ENCODE data around the gene ARID3A.

The ARID3A gene

GRCh38 chr19:1015782-1016646 is 90.2 kb downstream of the ARID3A start:
- H3K27ac ChIP-seq: no peak overlapping the region
- TF ChIP-seq CTCF (conservative IDR thresholded peaks at IDR 0.05): no peak
- TF ChIP-seq ZFX (IDR thresholded peaks at IDR 0.05): no peak

- TF ChIP-seq ZFX (IDR thresholded peaks at IDR 0.05) (no peak), CTCF (conservative IDR thresholded peaks at IDR 0.05) (no peak)
- H3K27ac ChIP-seq: peak overlapping the region; percentile 93
These were observed 90.8 kb downstream of the ARID3A start for GRCh38 chr19:1016647-1017114.

GRCh38 chr19:1017115-1017905 is 91.5 kb downstream of the ARID3A start:
- H3K27ac ChIP-seq: peak overlapping the region; percentile 93
- no peak for TF ChIP-seq ZFX (IDR thresholded peaks at IDR 0.05)
- no peak for TF ChIP-seq CTCF (conservative IDR thresholded peaks at IDR 0.05)

GRCh38 chr19:1017906-1018305 is 92.1 kb downstream of the ARID3A start:
- H3K27ac ChIP-seq: peak overlapping the region; percentile 93
- TF ChIP-seq ZFX (IDR thresholded peaks at IDR 0.05) (no peak), CTCF (conservative IDR thresholded peaks at IDR 0.05) (no peak)

- peak overlapping the region; percentile 93 for H3K27ac ChIP-seq
- no peak for TF ChIP-seq CTCF (conservative IDR thresholded peaks at IDR 0.05)
- TF ChIP-seq ZFX (IDR thresholded peaks at IDR 0.05): no peak
These were observed 92.6 kb downstream of the ARID3A start for GRCh38 chr19:1018393-1018792.

- H3K27ac ChIP-seq: peak overlapping the region; percentile 93
- TF ChIP-seq ZFX (IDR thresholded peaks at IDR 0.05): no peak
- TF ChIP-seq CTCF (conservative IDR thresholded peaks at IDR 0.05): no peak
These were observed 93.2 kb downstream of the ARID3A start for GRCh38 chr19:1018932-1019615.
